IMR-90 (cell line): ENCODE results near the gene PAF1. TPM values are rescaled to one million over a fixed set of nuclear protein-coding genes. Genes with fewer than 3 reads are reported as not detected.
A peak's percentile ranks its signal among the peaks of the same experiment; 100 is the strongest.

Source experiments
- ATAC-seq: fragments of 200-7000 bp; cut with Tn5 transposase; 2 replicates; pipeline ENCODE4 v1.9.1; 2020; ENCODE audit warnings: low read depth, mild to moderate bottlenecking, moderate library complexity
- BruUV-seq: library from RNA; stranded (reverse); fragments of 400-500 nt; replicated peaks from 2 replicates; lab custom pipeline; 2021; lab: Mats Ljungman, UMichigan
- CTCF ChIA-PET: fragments of 300-600 bp; formaldehyde crosslinking; extraction: SDS; loops from one replicate; lab custom pipeline; 2021; ENCODE audit warnings: antibody characterized with exemption; lab: Yijun Ruan, JAX
- POLR2A ChIA-PET: fragments of 300-600 bp; sonication (Branson Sonifier 250); formaldehyde crosslinking; loops from one replicate; lab custom pipeline; 2022; ENCODE audit warnings: antibody characterized with exemption; ENCODE audit not compliant: unreplicated experiment; lab: Charles Lee
- DNase-seq: peaks from one replicate; pipeline ENCODE4 v3.0.0; 2013
- H2AFZ ChIP-seq: replicated peaks from 2 replicates; pipeline ENCODE3; 2013; ENCODE audit warnings: low read length, mild to moderate bottlenecking; ENCODE audit not compliant: poor library complexity
- H2AK5ac ChIP-seq: 2 replicates; pipeline ENCODE4 v1.6.1; 2013; ENCODE audit warnings: low read depth, low read length, inconsistent platforms
- H2AK9ac ChIP-seq: replicated peaks from 2 replicates; pipeline ENCODE3; 2013; ENCODE audit warnings: mild to moderate bottlenecking, low read depth, low read length, moderate library complexity; ENCODE audit not compliant: poor library complexity
- H2BK120ac ChIP-seq: 2 replicates; pipeline ENCODE4 v1.6.1; 2013; ENCODE audit warnings: low read depth, low read length, inconsistent platforms
- H2BK15ac ChIP-seq: 3 replicates; pipeline ENCODE4 v1.6.1; 2013; ENCODE audit warnings: low read depth, low read length, inconsistent platforms
- H2BK20ac ChIP-seq: 2 replicates; pipeline ENCODE4 v1.6.1; 2013; ENCODE audit warnings: low read depth, mild to moderate bottlenecking, inconsistent platforms, low read length, moderate library complexity
- H2BK5ac ChIP-seq: 2 replicates; pipeline ENCODE4 v1.6.1; 2013; ENCODE audit warnings: mild to moderate bottlenecking, low read depth, low read length, inconsistent platforms; ENCODE audit not compliant: poor library complexity, severe bottlenecking
- H3K14ac ChIP-seq: replicated peaks from 2 replicates; pipeline ENCODE4 v1.6.1; 2013; ENCODE audit warnings: low read depth, low read length, inconsistent platforms
- H3K18ac ChIP-seq: 2 replicates; pipeline ENCODE4 v1.6.1; 2013; ENCODE audit warnings: low read depth, low read length, control low read depth
- H3K23ac ChIP-seq: 2 replicates; pipeline ENCODE4 v1.6.1; 2013; ENCODE audit warnings: low read depth, low read length, inconsistent platforms
- H3K27ac ChIP-seq: 2 replicates; pipeline ENCODE4 v1.5.1; 2013; ENCODE audit warnings: mild to moderate bottlenecking, control low read depth, low read length; ENCODE audit not compliant: insufficient read depth
- H3K27me3 ChIP-seq: 2 replicates; pipeline ENCODE4 v1.6.1; 2013; ENCODE audit warnings: low read length; ENCODE audit not compliant: control insufficient read depth, insufficient read depth
- H3K36me3 ChIP-seq: 2 replicates; pipeline ENCODE4 v1.6.1; 2013; ENCODE audit warnings: low read length, mixed read lengths; ENCODE audit not compliant: control insufficient read depth, insufficient read depth
- H3K4ac ChIP-seq: 2 replicates; pipeline ENCODE4 v1.6.1; 2013; ENCODE audit warnings: low read depth, low read length, inconsistent platforms
- H3K4me1 ChIP-seq: 2 replicates; pipeline ENCODE4 v1.6.1; 2013; ENCODE audit warnings: low read length, mixed read lengths; ENCODE audit not compliant: control insufficient read depth, insufficient read depth
- H3K4me2 ChIP-seq: 2 replicates; pipeline ENCODE4 v1.6.1; 2013; ENCODE audit warnings: low read depth, mild to moderate bottlenecking, control low read depth, low read length, moderate library complexity
- H3K4me3 ChIP-seq: 2 replicates; pipeline ENCODE4 v1.5.1; 2013; ENCODE audit warnings: low read depth, mild to moderate bottlenecking, control low read depth, low read length, moderate library complexity; ENCODE audit not compliant: insufficient read depth
- H3K56ac ChIP-seq: 2 replicates; pipeline ENCODE4 v1.6.1; 2013; ENCODE audit warnings: low read length, inconsistent platforms; ENCODE audit not compliant: insufficient read depth; ENCODE audit errors: extremely low read depth
- H3K79me1 ChIP-seq, 2 experiments: 2 replicates each; pipeline ENCODE4 v1.6.1; 2013; ENCODE audit warnings: low read length in 2 of 2, inconsistent platforms in 1 of 2, low read depth in 1 of 2
- H3K9ac ChIP-seq: 2 replicates; pipeline ENCODE4 v1.6.1; 2013; ENCODE audit warnings: low read depth, low read length, control low read depth
- H3K9me1 ChIP-seq: 2 replicates; pipeline ENCODE4 v1.6.1; 2013; ENCODE audit warnings: low read length, inconsistent platforms; ENCODE audit not compliant: insufficient read depth
- H3K9me3 ChIP-seq: 2 replicates; pipeline ENCODE4 v1.6.1; 2013; ENCODE audit warnings: low read length; ENCODE audit not compliant: control insufficient read depth, insufficient read depth
- H4K20me1 ChIP-seq: 2 replicates; pipeline ENCODE4 v1.6.1; 2013; ENCODE audit warnings: low read length, inconsistent platforms; ENCODE audit not compliant: insufficient read depth
- H4K5ac ChIP-seq: 2 replicates; pipeline ENCODE4 v1.6.1; 2013; ENCODE audit warnings: mild to moderate bottlenecking, low read depth, low read length, control low read depth
- H4K8ac ChIP-seq, 2 experiments: 2 replicates each; pipeline ENCODE4 v1.6.1; 2013; ENCODE audit warnings: low read depth in 2 of 2, low read length in 2 of 2, control low read depth in 1 of 2, inconsistent platforms in 1 of 2
- H4K91ac ChIP-seq: 2 replicates; pipeline ENCODE4 v1.6.1; 2013; ENCODE audit warnings: low read depth, low read length, inconsistent platforms; ENCODE audit not compliant: insufficient read depth
- BHLHE40 ChIP-seq: fragments of 150-350 bp; IDR thresholded peaks from 2 replicates; pipeline ENCODE4 v1.6.1; 2016; ENCODE audit warnings: mild to moderate bottlenecking, low read depth, low read length
- CEBPB ChIP-seq: IDR thresholded peaks from 2 replicates; pipeline ENCODE4 v1.6.1; 2012; ENCODE audit warnings: low read depth, low read length, improper control_type of control experiment
- FOS ChIP-seq: fragments of 150-350 bp; IDR thresholded peaks from 2 replicates; pipeline ENCODE4 v1.6.1; 2016; ENCODE audit warnings: low read depth, low read length
- MAFK ChIP-seq: IDR thresholded peaks from 2 replicates; pipeline ENCODE4 v1.6.1; 2012; ENCODE audit warnings: low read depth, low read length, improper control_type of control experiment
- MAZ ChIP-seq: IDR thresholded peaks from 2 replicates; pipeline ENCODE4 v1.6.1; 2012; ENCODE audit warnings: low read depth, mild to moderate bottlenecking, low read length, improper control_type of control experiment, moderate library complexity, borderline replicate concordance
- POLR2A ChIP-seq: IDR thresholded peaks from 2 replicates; pipeline ENCODE4 v1.6.1; 2012; ENCODE audit warnings: mild to moderate bottlenecking, low read depth, low read length
- RAD21 ChIP-seq: IDR thresholded peaks from 2 replicates; pipeline ENCODE4 v1.6.1; 2012; ENCODE audit warnings: low read length, improper control_type of control experiment
- SMC3 ChIP-seq: fragments of 150-350 bp; IDR thresholded peaks from 2 replicates; pipeline ENCODE4 v1.6.1; 2016; ENCODE audit warnings: low read depth, mild to moderate bottlenecking, antibody characterized with exemption, low read length, moderate library complexity
- WGBS, 2 experiments: methylation state at CpG; one replicate each; pipeline versions ENCODE4 v1.1.5 to v1.1.7; 2013; ENCODE audit warnings: missing lambda C conversion rate in 2 of 2; ENCODE audit not compliant: insufficient read length in 1 of 2; ENCODE audit errors: extremely low coverage in 2 of 2; 5-methylcytosine and 5-hydroxymethylcytosine counted together
- dilution Hi-C: fragments of 300-500 bp; cut with HindIII; formaldehyde crosslinking; loops from one replicate; pipeline ENCODE4 v1.14.3; 2018; ENCODE audit warnings: low sequenced_read_pairs; ENCODE audit not compliant: unreplicated experiment
- in situ Hi-C: fragments of 300-500 bp; cut with MboI; formaldehyde crosslinking; loops from 3 replicates; pipeline ENCODE4 v1.14.3; 2019; ENCODE audit warnings: low sequenced_read_pairs, inconsistent platforms, mixed read lengths
- intact Hi-C: fragments of 100-400 bp; cut with micrococcal nuclease; formaldehyde crosslinking; loops from 2 replicates; pipeline ENCODE4 v1.10.0; 2022
- polyA plus RNA-seq, 3 experiments: library from polyadenylated mRNA; depleted of rRNA; stranded (reverse); fragments of >200 nt; gene quantifications; 2 replicates each; pipeline ENCODE4 v1.2.3, GENCODE V29; 2012; ENCODE audit warnings: low replicate concordance in 1 of 3
- total RNA-seq: library from RNA; depleted of rRNA; stranded (reverse); fragments of >200 nt; gene quantifications from 2 replicates; pipeline ENCODE4 v1.2.3, GENCODE V29; 2012
- TF ChIP-seq, protein P1 (sequence below): fragments of 150-350 bp; IDR thresholded peaks from 2 replicates; pipeline ENCODE4 v1.6.1; 2016; ENCODE audit warnings: low read depth, mild to moderate bottlenecking, low read length, moderate library complexity, borderline replicate concordance
- TF ChIP-seq, protein P2 (sequence below): conservative IDR thresholded peaks from 2 replicates; pipeline ENCODE4 v1.5.1; 2012; ENCODE audit warnings: mild to moderate bottlenecking, low read depth, low read length, improper control_type of control experiment

PAF1 gene
- total and polyA plus RNA-seq, 2 of the 4 experiments (the other 2 are of a cell fraction) = 45.7 to 54.3 TPM

DNA sequence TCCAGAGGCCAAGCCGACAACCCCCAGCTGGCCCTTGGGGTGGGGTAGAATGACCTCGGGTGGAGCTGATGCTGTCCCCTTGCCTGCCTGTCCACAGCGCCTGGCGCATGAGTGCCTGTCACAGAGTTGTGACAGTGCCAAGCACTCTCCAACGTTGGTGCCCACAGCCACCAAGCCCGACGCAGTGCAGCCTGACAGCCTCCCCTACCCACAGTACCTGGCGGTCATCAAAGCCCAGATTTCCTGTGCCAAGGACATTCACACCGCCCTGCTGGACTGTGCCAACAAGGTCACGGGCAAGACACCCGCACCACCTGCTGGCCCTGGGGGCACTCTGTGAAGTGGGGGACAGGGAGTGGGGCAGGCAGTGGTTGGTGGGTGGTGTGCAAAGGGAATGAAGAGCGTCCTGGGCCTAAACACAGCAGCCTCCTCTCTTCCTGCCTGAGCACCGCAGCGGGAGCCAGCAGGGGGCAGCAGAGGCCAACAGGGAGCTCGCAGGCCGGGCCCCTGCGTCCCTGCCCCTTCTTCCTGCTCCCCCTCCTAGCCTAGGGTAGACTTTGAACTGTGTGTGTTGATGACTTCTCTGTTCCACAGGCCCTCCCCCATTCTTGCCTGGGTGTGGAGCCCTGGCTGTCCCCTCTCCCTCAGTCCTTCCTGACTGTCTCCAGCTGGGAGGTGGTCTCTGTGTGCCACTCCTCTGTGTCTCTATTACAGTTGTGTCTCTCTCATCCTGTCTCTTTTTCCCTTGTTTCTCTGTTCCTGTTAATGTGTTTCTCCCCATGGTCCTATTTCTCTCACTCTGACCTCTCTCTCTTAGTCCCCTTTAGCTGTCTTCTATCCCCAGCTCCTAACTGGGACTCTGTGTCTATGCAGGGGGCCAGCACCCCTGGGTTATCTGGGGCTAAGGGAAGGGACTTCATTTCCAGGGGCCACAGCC is 6.7 kb upstream of the PAF1 start:
- no peak overlapping the region for H3K4me3 ChIP-seq
- peaks cover 20% of the 10 kb centered on the region for H3K4me1 ChIP-seq
- H4K20me1 ChIP-seq = peaks cover 17% of the 10 kb centered on the region
- peak overlapping the region; percentile 57; the same call in 1 of the 2 replicates for H3K9ac ChIP-seq
- in situ Hi-C loops (no loop called here), dilution Hi-C loops (no loop called here), intact Hi-C loops (loop anchor here (1.0 kb wide), 2 partner anchors 15 to 135 kb away; partner anchors contain the start of genes EID2B and PLEKHG2)
- peak overlapping the region; percentile 84 for H2AK9ac ChIP-seq
- H3K4me2 ChIP-seq = no peak overlapping the region
- H4K5ac ChIP-seq = peak overlapping the region; percentile 60
- H3K27me3 ChIP-seq = no peaks in the 10 kb centered on the region
- 61% methylated on average over 3 of the region's 17 CpGs; no CpG with 5 or more reads in 1 of the 2 experiments for WGBS, 2 experiments
- H3K9me1 ChIP-seq = peaks cover 11% of the 10 kb centered on the region
- ChIA-PET POLR2A (interaction anchor here (1.0 to 1.9 kb wide), 3 partner anchors 9 to 38 kb away, joined by 3 to 5 read pairs (median 3); partner anchors contain the start of genes RPS16 and ZFP36), CTCF (interaction anchor here (0.8 to 2.1 kb wide), 8 partner anchors 9 to 48 kb away, joined by 3 to 28 read pairs (median 3); partner anchors contain the start of genes PLEKHG2 and SUPT5H)
- peak overlapping the region; percentile 84 for H2BK5ac ChIP-seq
- DNase-seq (peak; percentile 76), ATAC-seq (peak; percentile 81)
- peak overlapping the region; percentile 96 for H2AK5ac ChIP-seq
- peak overlapping the region; percentile 30 to 85; a peak in 2 of 4 replicates for H4K8ac ChIP-seq
- H3K79me1 ChIP-seq = peaks cover 11 to 51% of the 10 kb centered on the region in 2 experiments; a peak in 3 of 4 replicates
- peak overlapping the region; percentile 54 for H3K18ac ChIP-seq
- peak overlapping the region; percentile 77 for H2BK120ac ChIP-seq
- H4K91ac ChIP-seq = peak overlapping the region; percentile 85
- H3K14ac ChIP-seq = peak overlapping the region; percentile 89
- H2BK15ac ChIP-seq = peak overlapping the region; percentile 92; the same call in 2 of the 3 replicates
- peak overlapping the region; percentile 50; the same call in 1 of the 2 replicates for H3K23ac ChIP-seq
- H3K4ac ChIP-seq = peak overlapping the region; percentile 95
- H3K36me3 ChIP-seq = peaks cover 17% of the 10 kb centered on the region
- H3K9me3 ChIP-seq = no peaks in the 10 kb centered on the region
- TF ChIP-seq, protein P1, sequence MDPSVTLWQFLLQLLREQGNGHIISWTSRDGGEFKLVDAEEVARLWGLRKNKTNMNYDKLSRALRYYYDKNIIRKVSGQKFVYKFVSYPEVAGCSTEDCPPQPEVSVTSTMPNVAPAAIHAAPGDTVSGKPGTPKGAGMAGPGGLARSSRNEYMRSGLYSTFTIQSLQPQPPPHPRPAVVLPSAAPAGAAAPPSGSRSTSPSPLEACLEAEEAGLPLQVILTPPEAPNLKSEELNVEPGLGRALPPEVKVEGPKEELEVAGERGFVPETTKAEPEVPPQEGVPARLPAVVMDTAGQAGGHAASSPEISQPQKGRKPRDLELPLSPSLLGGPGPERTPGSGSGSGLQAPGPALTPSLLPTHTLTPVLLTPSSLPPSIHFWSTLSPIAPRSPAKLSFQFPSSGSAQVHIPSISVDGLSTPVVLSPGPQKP = no peak
- TF ChIP-seq FOS (no peak), MAZ (peak; percentile 76), POLR2A (peak; percentile 66), SMC3 (peak; percentile 94), MAFK (no peak), BHLHE40 (no peak), RAD21 (peak; percentile 96), CEBPB (no peak)
- TF ChIP-seq, protein P2, sequence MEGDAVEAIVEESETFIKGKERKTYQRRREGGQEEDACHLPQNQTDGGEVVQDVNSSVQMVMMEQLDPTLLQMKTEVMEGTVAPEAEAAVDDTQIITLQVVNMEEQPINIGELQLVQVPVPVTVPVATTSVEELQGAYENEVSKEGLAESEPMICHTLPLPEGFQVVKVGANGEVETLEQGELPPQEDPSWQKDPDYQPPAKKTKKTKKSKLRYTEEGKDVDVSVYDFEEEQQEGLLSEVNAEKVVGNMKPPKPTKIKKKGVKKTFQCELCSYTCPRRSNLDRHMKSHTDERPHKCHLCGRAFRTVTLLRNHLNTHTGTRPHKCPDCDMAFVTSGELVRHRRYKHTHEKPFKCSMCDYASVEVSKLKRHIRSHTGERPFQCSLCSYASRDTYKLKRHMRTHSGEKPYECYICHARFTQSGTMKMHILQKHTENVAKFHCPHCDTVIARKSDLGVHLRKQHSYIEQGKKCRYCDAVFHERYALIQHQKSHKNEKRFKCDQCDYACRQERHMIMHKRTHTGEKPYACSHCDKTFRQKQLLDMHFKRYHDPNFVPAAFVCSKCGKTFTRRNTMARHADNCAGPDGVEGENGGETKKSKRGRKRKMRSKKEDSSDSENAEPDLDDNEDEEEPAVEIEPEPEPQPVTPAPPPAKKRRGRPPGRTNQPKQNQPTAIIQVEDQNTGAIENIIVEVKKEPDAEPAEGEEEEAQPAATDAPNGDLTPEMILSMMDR = peak; percentile 96
- no TSS peak for BruUV-seq
- peak overlapping the region; percentile 81 for H2AFZ ChIP-seq
- H3K56ac ChIP-seq = 0 out of 2 replicates have a peak overlapping the region, but pooled peaks have one; percentile 8
- peak overlapping the region; percentile 62 for H2BK20ac ChIP-seq
- H3K27ac ChIP-seq = peak overlapping the region; percentile 79
